ENCODE results near the gene RASGRF2. TPM values are rescaled to one million over a fixed set of nuclear protein-coding genes. Genes with fewer than 3 reads are reported as not detected.

Gene RASGRF2
- total RNA-seq, 1 experiment from 2014 or later, result 0.18 TPM

GRCh38 chr5:81021951-81022687, 62.0 kb downstream of the RASGRF2 start:
- ChIA-PET POLR2A (ENCODE audit: unreplicated experiment) (no interaction called here), CTCF (no interaction called here)
- Histone ChIP-seq H3K9ac (ENCODE audit: low read length) (no peak overlapping the region), H3K9me3 (ENCODE audit: low read length) (no peaks in the 10 kb centered on the region), H3K4me3 (ENCODE audit: low read length) (no peak overlapping the region), H3K4me1 (ENCODE audit: insufficient read depth, low read length) (peaks cover 10% of the 10 kb centered on the region), H3K27me3 (ENCODE audit: low read length) (no peaks in the 10 kb centered on the region), H3K27ac (ENCODE audit: low read length) (no peak overlapping the region), H3F3A (ENCODE audit: low read length, unreplicated experiment) (no peaks in the 10 kb centered on the region), H4K20me1 (ENCODE audit: low read length) (no peaks in the 10 kb centered on the region), H2AFZ (ENCODE audit: low read length) (no peak overlapping the region), H3K36me3 (ENCODE audit: low read depth, low read length) (no peaks in the 10 kb centered on the region), H3K79me2 (ENCODE audit: low read length) (no peaks in the 10 kb centered on the region), H3K4me2 (ENCODE audit: low read length) (no peak overlapping the region), H3K9me2 (replicated peaks; ENCODE audit: low read length) (no peaks in the 10 kb centered on the region)
- TF ChIP-seq EZH2 (IDR thresholded peaks at IDR 0.05; ENCODE audit: low read length, unreplicated experiment) (no peak), EZH2phosphoT487 (IDR thresholded peaks at IDR 0.05; ENCODE audit: borderline replicate concordance, low read length) (no peak), CTCF (conservative IDR thresholded peaks at IDR 0.05; ENCODE audit: low read depth, low read length) (no peak)
- no peak for DNase-seq
- ATAC-seq, result no peak
- BruUV-seq (replicated peaks), result no TSS peak
- intact Hi-C loops (cut with micrococcal nuclease), result no loop called here

- TF ChIP-seq EZH2phosphoT487 (IDR thresholded peaks at IDR 0.05; ENCODE audit: borderline replicate concordance, low read length), result no peak
- TF ChIP-seq EZH2 (IDR thresholded peaks at IDR 0.05; ENCODE audit: low read length, unreplicated experiment), result no peak
- TF ChIP-seq CTCF (conservative IDR thresholded peaks at IDR 0.05; ENCODE audit: low read depth, low read length), result no peak
- Histone ChIP-seq H3K9me2 (replicated peaks; ENCODE audit: low read length) (no peaks in the 10 kb centered on the region), H3K9me3 (ENCODE audit: low read length) (no peaks in the 10 kb centered on the region), H3K79me2 (ENCODE audit: low read length) (no peaks in the 10 kb centered on the region), H3K4me1 (ENCODE audit: insufficient read depth, low read length) (peaks cover 10% of the 10 kb centered on the region), H3K27me3 (ENCODE audit: low read length) (no peaks in the 10 kb centered on the region), H3K36me3 (ENCODE audit: low read depth, low read length) (no peaks in the 10 kb centered on the region), H3K4me3 (ENCODE audit: low read length) (no peak overlapping the region), H3F3A (ENCODE audit: low read length, unreplicated experiment) (no peaks in the 10 kb centered on the region), H3K27ac (ENCODE audit: low read length) (no peak overlapping the region), H4K20me1 (ENCODE audit: low read length) (no peaks in the 10 kb centered on the region), H3K4me2 (ENCODE audit: low read length) (no peak overlapping the region), H2AFZ (ENCODE audit: low read length) (no peak overlapping the region), H3K9ac (ENCODE audit: low read length) (no peak overlapping the region)
- intact Hi-C loops (cut with micrococcal nuclease), result no loop called here
- CTCF ChIA-PET, result no interaction called here
- no TSS peak for BruUV-seq (replicated peaks)
- DNase-seq, result no peak
- POLR2A ChIA-PET (ENCODE audit: unreplicated experiment), result no interaction called here
- ATAC-seq, result no peak
Measured at GRCh38 chr5:81022688-81023084, 62.5 kb downstream of the RASGRF2 start.

- Histone ChIP-seq H3K27ac (ENCODE audit: low read length) (no peak overlapping the region), H3K9me3 (ENCODE audit: low read length) (no peaks in the 10 kb centered on the region), H3K9me2 (replicated peaks; ENCODE audit: low read length) (no peaks in the 10 kb centered on the region), H2AFZ (ENCODE audit: low read length) (no peak overlapping the region), H3K36me3 (ENCODE audit: low read depth, low read length) (no peaks in the 10 kb centered on the region), H4K20me1 (ENCODE audit: low read length) (no peaks in the 10 kb centered on the region), H3K79me2 (ENCODE audit: low read length) (no peaks in the 10 kb centered on the region), H3F3A (ENCODE audit: low read length, unreplicated experiment) (no peaks in the 10 kb centered on the region), H3K4me3 (ENCODE audit: low read length) (no peak overlapping the region), H3K9ac (ENCODE audit: low read length) (no peak overlapping the region), H3K4me1 (ENCODE audit: insufficient read depth, low read length) (peaks cover 10% of the 10 kb centered on the region), H3K27me3 (ENCODE audit: low read length) (no peaks in the 10 kb centered on the region), H3K4me2 (ENCODE audit: low read length) (no peak overlapping the region)
- no TSS peak for BruUV-seq (replicated peaks)
- CTCF ChIA-PET, result no interaction called here
- ATAC-seq (no peak), DNase-seq (no peak)
- intact Hi-C loops (cut with micrococcal nuclease), result no loop called here
- POLR2A ChIA-PET (ENCODE audit: unreplicated experiment), result no interaction called here
- TF ChIP-seq CTCF (conservative IDR thresholded peaks at IDR 0.05; ENCODE audit: low read depth, low read length), result no peak
- TF ChIP-seq EZH2phosphoT487 (IDR thresholded peaks at IDR 0.05; ENCODE audit: borderline replicate concordance, low read length), result no peak
- no peak for TF ChIP-seq EZH2 (IDR thresholded peaks at IDR 0.05; ENCODE audit: low read length, unreplicated experiment)
Measured at GRCh38 chr5:81023261-81023970, 63.3 kb downstream of the RASGRF2 start.

All from PC-3 (cell line).